ENCODE data around the gene GLYATL1.
"Not testable (repeated sequence)": the region's sequence is repeated elsewhere in the genome, so short reads cannot be mapped to it uniquely, and the experiment has no call there.

GLYATL1 gene

DNA sequence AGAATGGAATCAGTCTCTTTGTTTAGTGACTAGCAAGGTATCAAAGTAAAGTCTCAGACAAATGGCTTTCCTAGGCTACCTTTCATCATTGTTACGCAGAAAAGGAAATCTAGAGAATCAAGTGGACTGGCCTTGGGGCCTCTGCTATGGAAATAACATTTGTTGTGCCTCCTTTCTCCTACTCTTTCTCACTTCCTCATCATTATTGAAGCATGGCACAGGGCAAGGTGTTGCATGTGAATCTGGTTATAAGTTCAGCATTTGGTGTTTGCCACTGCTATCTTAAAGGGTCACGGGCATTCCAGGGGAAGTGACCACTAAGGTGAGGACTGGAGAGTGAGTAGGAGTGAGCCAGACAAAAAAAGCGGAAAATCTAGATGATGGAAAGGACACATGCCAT, 54.9 kb downstream of the GLYATL1 start:
- H3K27ac ChIP-seq: no peak overlapping the region
- no peak for TF ChIP-seq ZFX (IDR thresholded peaks at IDR 0.05)
- TF ChIP-seq, protein P1, sequence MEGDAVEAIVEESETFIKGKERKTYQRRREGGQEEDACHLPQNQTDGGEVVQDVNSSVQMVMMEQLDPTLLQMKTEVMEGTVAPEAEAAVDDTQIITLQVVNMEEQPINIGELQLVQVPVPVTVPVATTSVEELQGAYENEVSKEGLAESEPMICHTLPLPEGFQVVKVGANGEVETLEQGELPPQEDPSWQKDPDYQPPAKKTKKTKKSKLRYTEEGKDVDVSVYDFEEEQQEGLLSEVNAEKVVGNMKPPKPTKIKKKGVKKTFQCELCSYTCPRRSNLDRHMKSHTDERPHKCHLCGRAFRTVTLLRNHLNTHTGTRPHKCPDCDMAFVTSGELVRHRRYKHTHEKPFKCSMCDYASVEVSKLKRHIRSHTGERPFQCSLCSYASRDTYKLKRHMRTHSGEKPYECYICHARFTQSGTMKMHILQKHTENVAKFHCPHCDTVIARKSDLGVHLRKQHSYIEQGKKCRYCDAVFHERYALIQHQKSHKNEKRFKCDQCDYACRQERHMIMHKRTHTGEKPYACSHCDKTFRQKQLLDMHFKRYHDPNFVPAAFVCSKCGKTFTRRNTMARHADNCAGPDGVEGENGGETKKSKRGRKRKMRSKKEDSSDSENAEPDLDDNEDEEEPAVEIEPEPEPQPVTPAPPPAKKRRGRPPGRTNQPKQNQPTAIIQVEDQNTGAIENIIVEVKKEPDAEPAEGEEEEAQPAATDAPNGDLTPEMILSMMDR (conservative IDR thresholded peaks at IDR 0.05): no peak

DNA sequence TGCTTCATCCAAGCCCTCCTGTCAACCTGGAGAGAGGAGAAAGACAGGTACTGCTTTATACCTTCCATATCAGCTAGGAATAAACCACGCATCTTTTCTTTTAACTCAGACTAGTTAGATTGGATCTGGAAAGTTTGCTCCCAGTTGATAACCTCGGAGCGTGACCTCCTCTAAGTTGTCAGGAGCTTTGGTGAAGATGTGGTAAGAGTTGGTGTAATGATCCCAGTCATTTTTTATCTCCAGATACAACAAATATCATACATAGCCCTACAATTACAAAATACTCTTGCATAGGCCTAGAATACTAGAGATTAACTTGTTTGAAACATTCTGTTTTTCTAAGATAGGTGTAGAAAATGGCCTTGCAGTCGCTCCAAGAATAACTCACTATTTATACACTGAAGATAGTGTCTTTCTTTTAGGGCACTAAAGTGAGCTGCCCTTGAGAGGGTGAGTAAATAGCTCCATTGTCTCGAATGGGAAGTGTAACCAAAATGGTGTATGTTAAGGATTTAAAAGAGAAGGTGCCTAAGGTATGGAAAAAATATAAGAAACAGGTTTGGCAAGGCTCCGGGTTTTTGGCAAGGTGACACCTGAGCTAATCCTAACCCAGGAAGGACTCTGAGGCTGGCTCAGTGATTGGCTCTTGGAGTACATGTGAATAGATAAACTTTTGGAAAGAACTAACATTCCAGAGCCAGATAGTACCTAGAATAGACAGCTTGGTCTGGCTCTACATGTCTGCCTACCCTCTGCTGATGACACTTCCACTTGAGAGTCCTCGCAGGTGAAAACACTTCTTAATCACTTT, 59.4 kb downstream of the GLYATL1 start:
- TF ChIP-seq, protein P1 (conservative IDR thresholded peaks at IDR 0.05): no peak
- TF ChIP-seq ZFX (IDR thresholded peaks at IDR 0.05): no peak
- H3K27ac ChIP-seq: no peak overlapping the region

DNA sequence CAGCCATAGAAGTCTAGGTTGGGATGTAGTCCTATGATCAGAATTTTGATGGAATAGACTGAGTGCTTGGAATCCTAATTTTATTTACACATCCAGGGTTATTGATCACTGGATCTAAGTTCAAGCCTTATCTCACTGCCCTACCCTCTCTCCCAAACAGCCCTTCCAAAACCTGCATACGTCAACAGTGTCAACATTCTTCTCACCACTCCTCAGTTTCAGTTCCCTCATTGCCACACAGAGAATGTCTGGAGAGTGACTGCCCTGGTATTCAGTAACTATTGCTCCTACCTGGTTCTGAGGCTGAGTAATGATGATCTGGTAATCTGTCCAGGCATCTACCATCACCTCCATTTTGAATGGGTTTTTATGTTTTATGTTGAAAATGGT, 60.0 kb downstream of the GLYATL1 start:
- no peak overlapping the region for H3K27ac ChIP-seq
- TF ChIP-seq, protein P1 (conservative IDR thresholded peaks at IDR 0.05): no peak
- TF ChIP-seq ZFX (IDR thresholded peaks at IDR 0.05): no peak

DNA sequence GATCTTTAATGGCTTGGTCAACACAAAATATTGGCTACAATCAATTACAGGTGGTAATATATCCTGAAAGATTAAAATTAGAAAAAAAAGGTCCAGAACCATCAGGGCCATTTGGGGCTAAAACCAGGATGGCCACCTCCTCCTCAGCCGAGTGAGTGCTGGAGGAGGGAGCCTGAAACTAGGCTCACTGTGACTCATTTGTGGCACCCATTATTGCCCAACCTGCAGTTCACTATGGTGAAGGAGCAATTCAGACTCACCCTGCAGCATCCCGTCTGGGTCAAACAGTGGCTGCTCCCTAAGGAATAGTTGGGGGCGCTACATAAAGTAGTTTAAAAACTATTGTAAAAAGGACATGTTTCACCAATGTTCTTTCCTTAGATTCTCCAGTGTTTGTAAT, 60.7 kb downstream of the GLYATL1 start:
- TF ChIP-seq ZFX (IDR thresholded peaks at IDR 0.05): no peak
- TF ChIP-seq, protein P1 (conservative IDR thresholded peaks at IDR 0.05): no peak
- H3K27ac ChIP-seq: no peak overlapping the region

DNA sequence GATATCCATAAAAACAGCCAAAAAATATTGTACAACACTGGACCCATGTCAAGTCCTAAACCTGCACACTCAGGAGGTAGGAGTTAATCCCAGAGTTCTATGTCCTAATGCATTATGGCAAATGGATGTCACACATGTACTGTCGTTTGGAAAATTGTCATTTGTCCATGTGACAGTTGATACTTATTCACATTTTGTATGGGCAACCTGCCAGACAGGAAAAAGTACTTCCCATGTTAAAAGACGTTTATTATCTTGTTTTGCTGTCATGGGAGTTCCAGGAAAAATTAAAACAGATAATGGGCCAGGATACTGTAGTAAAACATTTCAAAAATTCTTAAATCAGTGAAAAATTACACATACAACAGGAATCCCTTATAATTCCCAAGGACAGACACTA, 62.7 kb downstream of the GLYATL1 start:
- H3K27ac ChIP-seq: not testable (repeated sequence)

Data from C4-2B (cell line).